ENCODE measurements around the gene CSF2RB.

The CSF2RB gene

DNA sequence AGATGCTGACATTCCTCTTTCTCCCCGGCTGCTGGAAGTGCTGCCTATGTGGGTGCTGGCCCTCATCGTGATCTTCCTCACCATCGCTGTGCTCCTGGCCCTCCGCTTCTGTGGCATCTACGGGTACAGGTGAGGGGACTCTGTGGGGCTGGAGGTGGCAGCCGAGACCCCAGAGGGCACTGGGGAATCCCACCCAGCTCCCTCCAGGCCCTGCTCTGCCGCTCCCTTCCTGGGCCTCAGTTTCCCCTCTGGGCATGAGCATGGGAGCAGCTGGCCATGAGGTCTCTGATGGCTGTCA lies 21.8 kb downstream of the CSF2RB start:
- Histone ChIP-seq H3K9me3 (ENCODE audit: control insufficient read depth in 1 of 2, low read length in 2 of 2) (no peaks in the 10 kb centered on the region), H3K36me3 (ENCODE audit: control insufficient read depth in 1 of 2, insufficient read depth in 2 of 2, low read length in 2 of 2) (peaks cover 0 to 11% of the 10 kb centered on the region in 2 donors), H3K9ac (ENCODE audit: low read depth in 1 of 2, low read length in 2 of 2) (no peak overlapping the region), H3K4me1 (ENCODE audit: control insufficient read depth in 1 of 2, insufficient read depth in 2 of 2, low read length in 2 of 2) (no peaks in the 10 kb centered on the region), H3K4me3 (ENCODE audit: low read depth in 1 of 2, low read length in 2 of 2) (no peak overlapping the region), H3K27me3 (ENCODE audit: control insufficient read depth in 1 of 2, insufficient read depth in 2 of 2, low read length in 2 of 2) (no peaks in the 10 kb centered on the region), H3K27ac (ENCODE audit: low read depth, low read length) (no peak overlapping the region)

DNA sequence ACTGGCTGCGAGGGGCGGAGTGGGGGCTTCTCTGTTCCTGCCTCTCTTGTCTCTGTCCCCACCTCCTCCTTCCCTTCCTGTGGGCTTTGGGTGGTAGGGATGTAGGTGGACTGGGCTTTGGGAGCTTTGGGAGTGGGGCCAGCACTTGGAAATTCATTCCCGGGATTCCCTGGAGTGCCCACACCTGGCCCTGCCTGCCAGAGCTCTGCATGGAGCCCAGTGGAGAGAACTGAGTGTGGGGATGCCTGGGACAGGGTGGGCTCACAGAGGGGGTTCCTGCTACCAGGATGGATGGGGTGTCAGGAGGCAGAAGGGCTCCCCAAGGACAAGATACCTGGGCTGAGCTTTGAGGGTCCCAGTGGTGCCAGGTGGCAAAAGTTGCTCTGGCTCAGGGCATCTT lies 22.3 kb downstream of the CSF2RB start:
- no peak overlapping the region for H3K4me3 ChIP-seq (ENCODE audit: low read depth in 1 of 2, low read length in 2 of 2)
- H3K36me3 ChIP-seq (ENCODE audit: control insufficient read depth in 1 of 2, insufficient read depth in 2 of 2, low read length in 2 of 2): peaks cover 0 to 11% of the 10 kb centered on the region in 2 donors
- no peak overlapping the region for H3K9ac ChIP-seq (ENCODE audit: low read depth in 1 of 2, low read length in 2 of 2)
- no peaks in the 10 kb centered on the region for H3K9me3 ChIP-seq (ENCODE audit: control insufficient read depth in 1 of 2, low read length in 2 of 2)
- H3K27ac ChIP-seq (ENCODE audit: low read depth, low read length): no peak overlapping the region
- H3K4me1 ChIP-seq (ENCODE audit: control insufficient read depth in 1 of 2, insufficient read depth in 2 of 2, low read length in 2 of 2): no peaks in the 10 kb centered on the region
- H3K27me3 ChIP-seq (ENCODE audit: control insufficient read depth in 1 of 2, insufficient read depth in 2 of 2, low read length in 2 of 2): no peaks in the 10 kb centered on the region

DNA sequence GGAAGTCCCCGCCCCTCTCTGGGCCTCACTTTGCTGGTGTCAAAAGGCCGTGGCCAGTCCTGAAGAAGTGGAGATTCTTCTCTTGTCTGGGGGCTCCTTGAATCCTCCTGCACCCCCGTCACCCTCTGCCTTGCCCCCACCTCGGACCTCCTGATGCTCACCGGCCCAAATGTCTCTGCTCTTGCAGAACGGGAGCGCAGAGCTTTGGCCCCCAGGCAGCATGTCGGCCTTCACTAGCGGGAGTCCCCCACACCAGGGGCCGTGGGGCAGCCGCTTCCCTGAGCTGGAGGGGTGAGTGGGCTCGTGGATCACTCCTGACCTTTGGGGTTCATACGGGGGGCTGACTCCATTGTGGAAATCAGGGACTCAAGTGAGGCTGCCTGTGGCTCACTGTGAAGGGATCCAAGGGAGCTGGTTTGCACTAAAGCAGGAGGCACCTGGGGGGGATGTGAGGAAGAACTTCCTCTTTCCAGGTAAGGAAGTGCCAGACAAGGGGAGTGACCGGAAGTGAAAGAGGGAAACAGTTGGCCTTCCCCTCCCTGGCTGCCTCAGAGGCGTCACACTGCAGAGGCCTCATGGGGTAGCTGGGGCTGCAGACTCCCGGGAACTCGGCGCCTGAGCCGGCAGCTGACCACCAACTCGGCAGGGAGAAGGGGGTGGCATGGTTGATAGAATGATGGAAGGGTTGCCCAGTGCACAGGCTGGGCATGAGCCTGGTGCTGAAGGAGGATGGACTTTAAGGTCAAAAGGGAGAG lies 23.1 kb downstream of the CSF2RB start:
- Histone ChIP-seq H3K4me3 (ENCODE audit: low read depth in 1 of 2, low read length in 2 of 2) (no peak overlapping the region), H3K27ac (ENCODE audit: low read depth, low read length) (no peak overlapping the region), H3K9me3 (ENCODE audit: control insufficient read depth in 1 of 2, low read length in 2 of 2) (no peaks in the 10 kb centered on the region), H3K9ac (ENCODE audit: low read depth in 1 of 2, low read length in 2 of 2) (no peak overlapping the region), H3K36me3 (ENCODE audit: control insufficient read depth in 1 of 2, insufficient read depth in 2 of 2, low read length in 2 of 2) (peaks cover 0 to 11% of the 10 kb centered on the region in 2 donors), H3K4me1 (ENCODE audit: control insufficient read depth in 1 of 2, insufficient read depth in 2 of 2, low read length in 2 of 2) (no peaks in the 10 kb centered on the region), H3K27me3 (ENCODE audit: control insufficient read depth in 1 of 2, insufficient read depth in 2 of 2, low read length in 2 of 2) (no peaks in the 10 kb centered on the region)

DNA sequence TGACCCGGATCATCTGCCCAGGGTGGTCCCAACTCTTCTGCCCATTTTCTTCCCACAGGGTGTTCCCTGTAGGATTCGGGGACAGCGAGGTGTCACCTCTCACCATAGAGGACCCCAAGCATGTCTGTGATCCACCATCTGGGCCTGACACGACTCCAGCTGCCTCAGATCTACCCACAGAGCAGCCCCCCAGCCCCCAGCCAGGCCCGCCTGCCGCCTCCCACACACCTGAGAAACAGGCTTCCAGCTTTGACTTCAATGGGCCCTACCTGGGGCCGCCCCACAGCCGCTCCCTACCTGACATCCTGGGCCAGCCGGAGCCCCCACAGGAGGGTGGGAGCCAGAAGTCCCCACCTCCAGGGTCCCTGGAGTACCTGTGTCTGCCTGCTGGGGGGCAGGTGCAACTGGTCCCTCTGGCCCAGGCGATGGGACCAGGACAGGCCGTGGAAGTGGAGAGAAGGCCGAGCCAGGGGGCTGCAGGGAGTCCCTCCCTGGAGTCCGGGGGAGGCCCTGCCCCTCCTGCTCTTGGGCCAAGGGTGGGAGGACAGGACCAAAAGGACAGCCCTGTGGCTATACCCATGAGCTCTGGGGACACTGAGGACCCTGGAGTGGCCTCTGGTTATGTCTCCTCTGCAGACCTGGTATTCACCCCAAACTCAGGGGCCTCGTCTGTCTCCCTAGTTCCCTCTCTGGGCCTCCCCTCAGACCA lies 24.0 kb downstream of the CSF2RB start:
- H3K9me3 ChIP-seq (ENCODE audit: control insufficient read depth in 1 of 2, low read length in 2 of 2): no peaks in the 10 kb centered on the region
- no peak overlapping the region for H3K9ac ChIP-seq (ENCODE audit: low read depth in 1 of 2, low read length in 2 of 2)
- H3K4me3 ChIP-seq (ENCODE audit: low read depth in 1 of 2, low read length in 2 of 2): no peak overlapping the region
- H3K27ac ChIP-seq (ENCODE audit: low read depth, low read length): no peak overlapping the region
- peaks cover 0 to 11% of the 10 kb centered on the region in 2 donors for H3K36me3 ChIP-seq (ENCODE audit: control insufficient read depth in 1 of 2, insufficient read depth in 2 of 2, low read length in 2 of 2)
- no peaks in the 10 kb centered on the region for H3K4me1 ChIP-seq (ENCODE audit: control insufficient read depth in 1 of 2, insufficient read depth in 2 of 2, low read length in 2 of 2)
- H3K27me3 ChIP-seq (ENCODE audit: control insufficient read depth in 1 of 2, insufficient read depth in 2 of 2, low read length in 2 of 2): no peaks in the 10 kb centered on the region

DNA sequence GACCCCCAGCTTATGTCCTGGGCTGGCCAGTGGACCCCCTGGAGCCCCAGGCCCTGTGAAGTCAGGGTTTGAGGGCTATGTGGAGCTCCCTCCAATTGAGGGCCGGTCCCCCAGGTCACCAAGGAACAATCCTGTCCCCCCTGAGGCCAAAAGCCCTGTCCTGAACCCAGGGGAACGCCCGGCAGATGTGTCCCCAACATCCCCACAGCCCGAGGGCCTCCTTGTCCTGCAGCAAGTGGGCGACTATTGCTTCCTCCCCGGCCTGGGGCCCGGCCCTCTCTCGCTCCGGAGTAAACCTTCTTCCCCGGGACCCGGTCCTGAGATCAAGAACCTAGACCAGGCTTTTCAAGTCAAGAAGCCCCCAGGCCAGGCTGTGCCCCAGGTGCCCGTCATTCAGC lies 24.6 kb downstream of the CSF2RB start:
- H3K27ac ChIP-seq (ENCODE audit: low read depth, low read length): no peak overlapping the region
- no peaks in the 10 kb centered on the region for H3K9me3 ChIP-seq (ENCODE audit: control insufficient read depth in 1 of 2, low read length in 2 of 2)
- H3K4me3 ChIP-seq (ENCODE audit: low read depth in 1 of 2, low read length in 2 of 2): no peak overlapping the region
- H3K4me1 ChIP-seq (ENCODE audit: control insufficient read depth in 1 of 2, insufficient read depth in 2 of 2, low read length in 2 of 2): no peaks in the 10 kb centered on the region
- H3K9ac ChIP-seq (ENCODE audit: low read depth in 1 of 2, low read length in 2 of 2): no peak overlapping the region
- H3K36me3 ChIP-seq (ENCODE audit: control insufficient read depth in 1 of 2, insufficient read depth in 2 of 2, low read length in 2 of 2): peaks cover 0 to 6% of the 10 kb centered on the region in 2 donors
- no peaks in the 10 kb centered on the region for H3K27me3 ChIP-seq (ENCODE audit: control insufficient read depth in 1 of 2, insufficient read depth in 2 of 2, low read length in 2 of 2)

GRCh38 chr22:36938886-36939285 lies 25.5 kb downstream of the CSF2RB start:
- Histone ChIP-seq H3K36me3 (ENCODE audit: control insufficient read depth in 1 of 2, insufficient read depth in 2 of 2, low read length in 2 of 2) (peaks cover 0 to 6% of the 10 kb centered on the region in 2 donors), H3K27me3 (ENCODE audit: control insufficient read depth in 1 of 2, insufficient read depth in 2 of 2, low read length in 2 of 2) (peaks cover 0 to 3% of the 10 kb centered on the region in 2 donors), H3K4me1 (ENCODE audit: control insufficient read depth in 1 of 2, insufficient read depth in 2 of 2, low read length in 2 of 2) (no peaks in the 10 kb centered on the region), H3K27ac (ENCODE audit: low read depth, low read length) (no peak overlapping the region), H3K9ac (ENCODE audit: low read depth in 1 of 2, low read length in 2 of 2) (no peak overlapping the region), H3K4me3 (ENCODE audit: low read depth in 1 of 2, low read length in 2 of 2) (no peak overlapping the region), H3K9me3 (ENCODE audit: control insufficient read depth in 1 of 2, low read length in 2 of 2) (no peaks in the 10 kb centered on the region)

GRCh38 chr22:36940676-36941075 lies 27.2 kb downstream of the CSF2RB start:
- Histone ChIP-seq H3K27ac (ENCODE audit: low read depth, low read length) (no peak overlapping the region), H3K9ac (ENCODE audit: low read depth in 1 of 2, low read length in 2 of 2) (no peak overlapping the region), H3K4me1 (ENCODE audit: control insufficient read depth in 1 of 2, insufficient read depth in 2 of 2, low read length in 2 of 2) (no peaks in the 10 kb centered on the region), H3K36me3 (ENCODE audit: control insufficient read depth in 1 of 2, insufficient read depth in 2 of 2, low read length in 2 of 2) (no peaks in the 10 kb centered on the region), H3K9me3 (ENCODE audit: control insufficient read depth in 1 of 2, low read length in 2 of 2) (no peaks in the 10 kb centered on the region), H3K4me3 (ENCODE audit: low read depth in 1 of 2, low read length in 2 of 2) (no peak overlapping the region), H3K27me3 (ENCODE audit: control insufficient read depth in 1 of 2, insufficient read depth in 2 of 2, low read length in 2 of 2) (peaks cover 0 to 3% of the 10 kb centered on the region in 2 donors)

- Histone ChIP-seq H3K4me3 (ENCODE audit: low read depth in 1 of 2, low read length in 2 of 2) (no peak overlapping the region), H3K9me3 (ENCODE audit: control insufficient read depth in 1 of 2, low read length in 2 of 2) (no peaks in the 10 kb centered on the region), H3K27me3 (ENCODE audit: control insufficient read depth in 1 of 2, insufficient read depth in 2 of 2, low read length in 2 of 2) (peaks cover 0 to 3% of the 10 kb centered on the region in 2 donors), H3K36me3 (ENCODE audit: control insufficient read depth in 1 of 2, insufficient read depth in 2 of 2, low read length in 2 of 2) (no peaks in the 10 kb centered on the region), H3K9ac (ENCODE audit: low read depth in 1 of 2, low read length in 2 of 2) (no peak overlapping the region), H3K4me1 (ENCODE audit: control insufficient read depth in 1 of 2, insufficient read depth in 2 of 2, low read length in 2 of 2) (no peaks in the 10 kb centered on the region), H3K27ac (ENCODE audit: low read depth, low read length) (no peak overlapping the region)
These were observed 29.1 kb downstream of the CSF2RB start for GRCh38 chr22:36942556-36942955.

GRCh38 chr22:36946421-36947158 lies 33.2 kb downstream of the CSF2RB start:
- Histone ChIP-seq H3K9ac (ENCODE audit: low read depth in 1 of 2, low read length in 2 of 2) (no peak overlapping the region), H3K27ac (ENCODE audit: low read depth, low read length) (no peak overlapping the region), H3K4me3 (ENCODE audit: low read depth in 1 of 2, low read length in 2 of 2) (no peak overlapping the region), H3K27me3 (ENCODE audit: control insufficient read depth in 1 of 2, insufficient read depth in 2 of 2, low read length in 2 of 2) (peaks cover 0 to 3% of the 10 kb centered on the region in 2 donors), H3K36me3 (ENCODE audit: control insufficient read depth in 1 of 2, insufficient read depth in 2 of 2, low read length in 2 of 2) (no peaks in the 10 kb centered on the region), H3K4me1 (ENCODE audit: control insufficient read depth in 1 of 2, insufficient read depth in 2 of 2, low read length in 2 of 2) (no peaks in the 10 kb centered on the region), H3K9me3 (ENCODE audit: control insufficient read depth in 1 of 2, low read length in 2 of 2) (no peaks in the 10 kb centered on the region)

Measured in duodenal mucosa (tissue), 2 donors.